SHP77 (cell line): ENCODE results near the gene ERG.

Experiments used
- DNase-seq, 2 experiments: peaks; one replicate each; lab custom pipeline; 2025; lab: John Stamatoyannopoulos, UW

Gene ERG

DNA sequence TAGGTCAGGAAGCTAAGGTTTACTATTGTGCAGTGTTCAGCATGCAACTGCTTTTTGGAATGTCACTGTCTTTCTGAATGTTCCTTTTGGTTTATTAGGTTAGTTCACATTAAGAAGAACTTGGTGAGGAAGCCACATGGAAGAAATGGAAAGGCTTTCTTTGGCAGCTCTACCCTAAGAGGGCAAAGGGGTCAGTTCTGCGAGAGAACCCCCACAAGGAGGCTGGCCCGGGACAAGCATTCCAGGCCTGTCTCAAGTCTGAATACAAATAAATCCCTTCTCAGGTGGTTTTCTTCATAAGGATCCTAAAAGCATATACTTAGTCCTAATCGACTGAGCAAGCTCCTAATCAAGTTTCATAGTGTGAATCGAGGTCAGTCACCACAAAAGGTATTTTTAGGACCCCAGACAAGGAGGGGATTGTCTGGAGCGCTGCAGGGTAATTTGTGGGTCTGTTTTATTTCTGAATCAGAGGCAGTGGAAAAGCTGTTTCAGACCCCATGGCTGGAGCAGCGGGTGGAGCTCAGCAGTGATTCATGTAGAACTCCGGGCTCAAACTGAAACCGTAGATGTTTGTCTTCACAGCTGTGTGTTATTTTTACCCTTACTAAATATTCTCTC, 63.3 kb downstream of the ERG start:
- no peak for DNase-seq

DNA sequence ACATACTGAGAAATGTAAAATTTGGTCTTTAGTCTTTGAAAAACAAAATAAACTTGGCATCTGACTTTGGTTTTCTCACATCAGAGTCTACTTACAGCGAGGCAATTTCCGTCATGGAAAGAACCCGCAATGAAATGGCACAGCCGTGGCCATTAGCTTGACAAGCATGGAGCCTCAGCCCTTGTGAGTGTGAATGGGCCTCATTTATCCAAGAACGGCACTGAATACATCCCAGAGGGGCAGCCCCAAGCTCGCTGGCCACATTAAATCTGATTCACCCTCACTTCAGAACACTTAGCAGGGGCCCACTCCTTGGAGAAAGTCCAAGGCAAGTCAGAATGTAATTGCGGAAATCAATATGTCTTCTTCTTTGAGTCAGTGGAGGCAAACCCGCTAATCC, 64.8 kb downstream of the ERG start:
- DNase-seq, result no peak

DNA sequence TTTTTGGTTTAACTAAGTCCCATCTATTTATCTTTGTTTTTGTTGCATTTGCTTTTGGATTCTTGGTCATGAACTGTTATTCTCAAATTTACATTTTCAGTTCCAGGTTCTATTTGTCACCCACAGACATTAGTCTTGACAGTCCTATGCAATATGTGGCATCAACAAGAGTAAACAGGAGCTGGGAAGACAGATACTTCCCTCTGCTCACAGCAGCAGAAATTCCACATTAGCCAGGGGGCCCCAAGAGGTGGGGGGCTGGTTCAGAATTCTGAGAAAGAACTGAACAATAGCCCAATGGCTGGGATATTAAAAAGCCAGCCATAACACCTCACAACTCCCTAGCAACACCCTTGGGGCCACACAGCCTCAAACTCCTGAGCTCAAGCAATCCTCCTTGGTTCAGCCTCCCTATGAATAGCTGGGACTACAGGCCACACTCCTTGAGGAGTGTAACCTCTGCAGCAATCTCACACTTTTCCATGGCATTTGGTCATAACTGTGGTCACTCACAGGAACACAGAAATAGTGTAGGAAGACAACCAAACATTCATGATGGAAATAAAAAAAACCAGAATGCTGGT, 67.8 kb downstream of the ERG start:
- no peak for DNase-seq

DNA sequence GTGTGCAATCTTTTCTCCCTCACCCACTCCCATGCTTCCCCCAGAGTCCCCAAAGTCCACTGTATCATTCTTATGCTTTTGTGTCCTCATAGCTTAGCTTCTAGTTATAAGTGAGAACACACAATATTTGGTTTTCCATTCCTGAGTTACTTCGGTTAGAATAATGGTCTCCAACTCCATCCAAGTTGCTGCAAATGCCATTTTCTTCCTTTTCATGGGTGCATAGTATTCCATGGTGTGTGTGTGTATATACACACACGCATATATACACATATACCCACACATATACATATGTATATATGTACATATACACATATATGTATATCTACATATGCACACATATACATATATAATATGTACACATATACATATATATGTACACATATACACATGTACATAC, 69.3 kb downstream of the ERG start:
- DNase-seq, result no peak

DNA sequence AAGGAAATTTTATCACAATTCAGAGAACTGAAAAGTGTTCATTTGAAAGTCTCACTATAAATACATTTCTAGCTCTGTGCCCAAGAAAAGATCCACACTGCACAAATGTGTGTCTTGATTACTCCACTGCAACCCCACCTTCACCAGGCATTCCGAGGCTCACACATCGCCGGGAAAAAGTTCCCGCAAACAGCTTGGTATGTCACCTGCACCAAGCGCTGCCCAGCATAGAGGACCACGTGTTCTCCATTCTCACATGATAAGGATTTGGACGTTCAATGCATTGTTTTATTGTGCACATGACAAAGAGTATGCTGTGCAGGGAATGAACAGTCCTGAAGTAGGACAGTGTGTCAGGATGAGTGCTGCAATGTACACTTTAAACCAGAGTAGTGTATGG, 70.1 kb downstream of the ERG start:
- DNase-seq, result no peak

DNA sequence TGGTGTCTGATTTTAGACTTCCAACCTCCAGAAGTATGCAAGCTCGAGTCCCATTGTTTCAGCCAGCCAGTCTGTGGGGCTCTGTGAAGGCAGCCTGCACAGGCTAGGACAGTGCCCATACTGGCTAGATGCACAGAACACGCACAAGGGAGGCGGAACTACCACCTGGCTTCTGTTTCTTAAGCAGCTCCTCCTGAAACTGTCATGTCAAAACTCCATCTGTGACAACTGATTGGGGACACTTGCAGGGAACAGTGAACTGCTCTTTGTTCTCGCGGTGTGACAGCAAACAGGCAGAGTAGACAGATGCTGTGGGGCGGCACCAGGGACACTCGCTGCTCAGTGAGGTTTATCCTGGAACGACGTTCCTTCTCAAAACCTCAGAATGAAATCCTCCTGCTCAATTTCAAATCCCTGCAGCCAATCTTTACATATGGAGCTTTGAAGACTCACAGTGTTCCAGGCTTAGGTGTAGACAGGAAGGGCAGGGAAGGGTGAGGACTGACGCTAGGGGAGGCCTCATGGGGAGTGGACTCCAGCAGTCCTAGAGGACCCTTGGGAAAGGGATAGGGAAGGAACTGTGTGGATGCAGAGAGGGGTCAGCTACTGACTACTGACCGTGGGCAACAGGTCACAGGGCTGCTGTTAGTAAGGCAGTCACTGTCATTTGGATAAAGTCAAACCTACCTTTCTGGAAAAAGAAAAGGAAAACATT, 73.8 kb downstream of the ERG start:
- DNase-seq, result no peak

DNA sequence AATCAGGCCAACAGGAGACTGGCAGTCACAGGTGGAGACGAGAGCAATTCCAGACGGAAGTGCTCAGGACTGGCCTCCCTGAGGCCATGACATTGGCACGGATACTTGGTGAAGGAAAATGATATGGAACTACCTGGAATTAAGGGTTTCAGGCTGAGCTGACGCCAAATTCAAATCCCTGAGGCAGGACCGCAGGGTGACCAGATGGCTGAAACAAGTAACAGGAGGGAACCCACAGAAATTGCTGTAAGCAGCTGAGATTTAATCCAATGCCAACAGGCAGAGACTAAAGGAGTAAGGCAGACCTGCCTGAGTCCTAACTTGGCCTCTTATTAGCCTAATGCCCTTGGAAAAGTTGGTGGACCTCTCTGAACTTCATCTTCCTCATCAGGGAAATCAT, 76.2 kb downstream of the ERG start:
- DNase-seq, result no peak

DNA sequence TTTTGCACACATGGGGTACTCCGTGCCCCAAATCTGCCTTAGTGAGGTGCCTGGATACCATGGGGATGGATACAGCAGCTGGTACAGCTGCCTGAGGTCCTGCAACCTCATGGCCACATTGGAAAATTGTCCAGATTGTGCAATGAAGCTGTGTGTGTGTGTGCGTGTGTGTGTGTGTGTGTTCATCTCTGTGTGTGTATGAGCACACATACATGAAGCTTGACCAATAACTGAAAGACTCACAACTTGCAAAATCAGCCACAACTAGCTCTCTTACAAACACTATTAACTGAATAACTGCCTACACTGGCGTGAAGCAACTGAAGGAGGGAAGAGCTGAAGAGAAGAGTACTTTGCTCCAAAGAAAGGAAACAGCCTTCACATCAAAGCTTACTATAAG, 78.1 kb downstream of the ERG start:
- DNase-seq, result no peak

DNA sequence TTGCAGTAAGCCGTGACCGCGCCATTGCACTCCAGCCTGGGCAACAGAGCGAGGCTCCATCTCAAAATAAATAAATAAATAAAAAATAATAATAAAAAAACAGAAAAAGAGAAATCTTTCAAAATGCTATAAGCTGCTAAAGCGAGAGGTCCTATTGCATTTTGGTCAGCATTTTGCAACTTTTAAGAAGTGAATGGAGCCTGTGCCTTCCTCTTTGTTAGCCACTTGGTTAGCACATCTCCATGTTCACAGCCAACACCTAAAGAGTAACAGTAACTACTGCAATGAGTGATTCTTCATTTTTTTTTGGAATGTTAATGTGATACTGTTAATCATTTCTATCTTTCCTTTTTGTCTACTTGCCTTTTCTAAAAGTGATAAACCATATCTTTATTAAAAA, 80.6 kb downstream of the ERG start:
- no peak for DNase-seq

DNA sequence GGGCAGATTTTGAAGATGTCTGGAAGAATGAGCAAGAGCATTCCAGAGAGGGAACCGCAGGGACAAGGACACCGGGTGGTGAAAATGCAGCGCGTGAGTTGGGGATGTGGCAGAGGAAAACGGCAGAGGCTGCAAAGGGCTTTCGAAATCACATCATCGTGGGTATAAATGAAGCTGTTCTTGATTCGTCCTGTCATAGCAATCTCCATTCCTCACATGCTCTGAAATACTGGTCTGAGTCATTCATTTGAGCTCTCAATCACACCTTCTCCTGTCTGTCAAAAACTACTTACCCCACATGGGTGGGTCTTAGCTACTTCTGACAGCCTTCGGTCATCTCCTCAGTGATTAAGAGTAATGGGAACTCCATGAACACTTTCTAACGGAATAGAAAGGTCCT, 81.5 kb downstream of the ERG start:
- no peak for DNase-seq

DNA sequence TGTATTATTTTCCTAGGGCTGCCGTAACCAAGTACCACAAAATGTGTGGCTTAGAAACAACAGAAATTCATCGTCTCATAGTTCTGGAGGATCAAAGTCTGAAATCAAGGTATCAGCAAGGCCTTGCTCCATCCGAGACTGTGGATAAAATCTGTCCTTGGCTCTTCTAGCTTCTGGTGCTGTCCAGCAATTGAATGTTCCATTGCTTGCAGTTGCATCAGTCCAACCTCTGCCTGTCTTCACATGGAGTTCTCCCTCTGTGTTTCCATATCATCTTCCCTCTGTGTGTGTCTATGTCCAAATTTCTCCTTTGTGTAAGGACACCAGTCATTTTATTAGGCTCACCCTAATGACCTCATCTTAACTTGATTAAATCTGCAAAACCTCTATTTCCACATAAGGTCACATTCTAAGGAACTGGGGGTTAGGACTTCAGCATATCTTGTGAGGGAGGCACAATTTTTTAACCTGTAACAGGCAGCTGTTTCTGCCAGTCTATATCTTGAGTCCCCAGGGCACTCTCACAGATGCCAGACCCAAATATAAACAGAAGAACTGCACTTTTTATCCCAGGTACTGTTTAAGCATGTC, 84.2 kb downstream of the ERG start:
- no peak for DNase-seq

DNA sequence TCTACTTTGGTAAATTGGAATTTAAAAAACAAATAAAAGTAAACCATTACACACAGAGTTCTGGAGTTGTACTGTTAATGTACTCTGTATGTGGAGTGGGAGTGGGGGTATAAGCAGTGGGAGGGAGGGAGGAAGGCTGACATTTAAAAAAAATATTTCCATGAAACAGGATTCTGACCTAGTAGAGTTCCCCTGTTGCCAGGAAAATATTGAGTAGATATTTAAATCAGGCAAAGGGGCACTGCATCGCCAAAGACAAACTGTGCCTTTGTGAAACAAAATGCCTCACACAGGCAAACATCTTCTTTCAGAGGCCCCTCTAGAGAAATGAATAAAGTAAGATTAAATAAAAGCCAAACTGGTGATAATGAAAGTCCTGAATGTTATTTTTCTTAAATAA, 87.8 kb downstream of the ERG start:
- no peak for DNase-seq

DNA sequence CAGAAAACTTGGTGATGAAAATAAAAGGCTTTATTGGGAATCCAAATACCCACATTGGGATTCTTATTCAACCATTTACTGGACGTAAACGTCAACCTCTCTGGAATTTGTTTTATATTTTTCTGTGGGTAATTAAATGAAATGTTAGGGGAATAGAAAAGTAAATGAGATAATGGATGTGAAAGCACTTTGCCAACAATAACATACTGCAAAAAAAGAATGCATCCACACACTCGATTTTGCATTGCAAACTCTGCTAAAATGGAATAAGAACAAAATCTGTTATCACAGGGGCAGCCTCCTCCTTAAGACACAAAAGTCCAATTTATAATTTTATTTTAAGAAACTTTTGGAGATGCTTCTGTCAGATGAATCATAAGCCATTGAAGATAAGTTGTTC, 88.4 kb downstream of the ERG start:
- DNase-seq, result no peak

DNA sequence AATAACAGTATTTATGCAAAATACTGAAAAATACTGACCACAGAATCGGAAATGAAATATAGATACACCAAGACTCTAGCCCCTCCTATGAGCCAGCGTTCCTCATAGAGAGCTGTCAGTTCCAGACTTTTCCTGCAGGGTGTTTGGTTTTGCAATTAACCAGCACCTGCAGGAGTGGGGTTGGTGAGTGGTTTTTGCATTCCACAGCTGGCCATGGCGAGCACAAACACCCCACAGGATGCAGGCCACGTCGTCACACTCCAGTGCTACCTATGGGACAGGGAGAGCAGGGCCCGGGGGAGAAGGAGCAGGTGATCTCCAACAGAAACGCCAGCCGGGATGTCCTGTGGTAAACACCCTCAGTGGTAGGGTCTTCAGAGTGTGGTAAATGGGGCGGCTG, 94.1 kb downstream of the ERG start:
- DNase-seq, result no peak

DNA sequence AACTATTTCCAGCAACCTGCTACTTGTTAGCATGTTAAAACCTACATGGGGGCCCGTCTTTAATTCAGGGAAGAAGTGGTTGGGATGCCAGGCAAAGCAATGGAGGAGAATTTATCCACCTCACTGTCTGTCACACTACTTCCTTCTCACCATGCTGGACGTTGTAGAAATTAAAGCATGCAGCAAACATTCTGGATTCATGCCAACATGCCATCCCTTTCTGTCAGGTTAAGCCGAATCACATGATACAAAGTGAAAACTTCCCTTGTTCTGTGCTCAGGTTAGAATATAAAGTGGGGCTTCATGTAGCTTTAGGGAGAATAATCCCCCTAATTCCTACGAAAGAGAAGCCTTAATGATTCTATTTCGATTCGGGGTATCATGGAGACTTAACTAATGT, 95.5 kb downstream of the ERG start:
- no peak for DNase-seq

DNA sequence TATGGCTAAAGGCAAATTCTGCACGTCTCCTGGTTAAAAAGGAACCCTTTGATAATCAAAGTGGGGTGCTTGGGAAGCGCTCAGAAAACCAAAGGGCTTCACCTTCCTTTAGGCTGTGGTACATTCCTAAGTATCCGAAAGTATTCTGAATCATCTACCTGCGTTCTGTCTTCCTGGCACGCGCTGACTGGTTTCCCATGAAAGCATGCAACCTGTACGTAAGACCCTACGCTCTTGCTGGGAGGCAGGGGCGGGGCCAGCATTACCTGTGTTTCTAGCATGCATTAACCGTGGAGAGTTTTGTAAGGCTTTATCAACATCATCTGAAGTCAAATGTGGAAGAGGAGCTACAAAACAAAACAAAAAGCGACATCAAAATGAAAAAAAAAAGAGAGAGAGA, 96.0 kb downstream of the ERG start:
- DNase-seq, result no peak

DNA sequence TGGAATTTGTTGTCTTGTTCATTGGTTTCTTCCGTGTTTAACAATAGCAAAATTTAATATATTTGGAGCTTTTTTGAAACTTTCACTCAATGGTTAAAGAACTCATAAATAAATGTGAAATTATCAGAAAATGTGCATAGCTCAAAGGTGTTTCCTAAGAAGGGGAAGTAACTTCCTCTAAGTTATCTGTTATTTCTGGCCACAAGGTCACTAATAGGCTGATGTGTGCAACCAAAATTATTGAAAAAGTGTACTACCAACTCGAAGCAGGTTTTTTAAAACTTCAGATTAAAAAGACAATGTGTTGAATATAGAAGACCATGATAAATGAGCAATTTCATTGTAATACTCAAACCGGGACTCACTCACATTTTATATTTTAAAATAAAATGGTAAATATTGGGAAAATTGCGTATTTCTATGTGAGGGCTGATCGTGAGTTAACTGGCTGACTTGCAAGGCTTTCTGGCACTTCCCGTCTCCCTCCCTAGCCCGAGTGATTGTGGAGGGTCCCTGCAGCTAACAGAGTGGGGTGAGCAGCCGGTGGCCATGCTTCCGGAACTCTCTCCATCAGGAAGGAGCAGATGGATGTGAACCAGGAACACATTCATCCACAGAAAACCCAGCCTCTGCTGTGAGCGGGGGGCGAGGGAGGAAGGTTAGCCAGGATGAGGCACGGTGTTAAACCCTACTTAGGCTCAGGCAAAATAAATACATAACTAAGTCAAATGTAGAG, 96.9 kb downstream of the ERG start:
- DNase-seq, result no peak

DNA sequence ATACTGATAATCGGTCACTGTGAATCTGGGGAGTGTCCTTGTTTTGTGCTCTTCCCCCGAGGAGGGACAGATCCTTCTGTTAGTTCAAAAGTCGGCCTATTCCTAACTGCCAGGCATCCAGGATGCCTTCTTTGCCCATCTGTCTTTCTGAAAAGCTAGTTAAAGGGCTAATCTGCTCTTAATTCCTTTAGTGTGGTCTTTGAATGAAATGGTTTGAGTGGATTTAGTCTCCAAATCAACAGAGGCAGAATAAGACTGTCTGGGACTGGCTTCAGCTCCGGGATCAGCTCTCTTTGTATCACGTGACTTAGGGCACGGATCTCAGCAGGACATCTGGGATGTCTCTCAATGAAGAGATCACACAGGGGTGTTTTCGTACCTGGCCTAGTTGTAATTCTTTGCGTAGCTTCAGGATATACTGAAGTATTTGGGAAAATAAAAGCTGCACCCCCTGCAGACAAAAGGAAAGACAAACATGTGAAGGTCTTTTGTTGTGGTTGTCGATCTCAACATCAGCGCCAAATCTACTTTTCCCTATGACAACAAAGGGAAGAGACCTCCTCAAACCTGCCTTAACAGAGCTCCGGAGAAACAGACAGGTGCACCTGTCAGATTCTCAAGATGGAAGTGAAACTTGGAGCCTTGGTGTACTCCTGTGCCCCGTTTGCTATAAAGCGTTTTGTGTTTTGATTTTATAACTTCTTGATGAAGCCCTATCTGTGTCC, 97.9 kb downstream of the ERG start:
- DNase-seq, result no peak

DNA sequence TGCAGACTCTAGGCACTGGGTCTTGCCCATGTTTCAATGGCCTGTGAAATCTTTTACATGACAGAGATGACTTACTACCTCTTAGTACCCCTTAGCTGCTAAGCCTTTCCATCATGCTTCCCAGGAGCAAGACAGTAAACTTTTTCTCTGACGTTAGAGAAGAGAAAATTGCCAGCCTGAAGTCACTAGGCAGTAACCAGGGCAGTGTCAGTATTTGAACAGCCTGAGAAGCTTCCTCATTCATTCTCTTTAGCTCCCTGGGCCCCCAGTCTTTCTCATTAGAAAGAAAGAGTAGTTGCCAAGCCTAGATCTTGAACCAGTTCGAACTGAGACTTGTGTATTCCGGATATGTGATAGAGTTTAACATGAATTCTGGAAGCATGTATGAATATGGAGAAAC, 99.2 kb downstream of the ERG start:
- no peak for DNase-seq

DNA sequence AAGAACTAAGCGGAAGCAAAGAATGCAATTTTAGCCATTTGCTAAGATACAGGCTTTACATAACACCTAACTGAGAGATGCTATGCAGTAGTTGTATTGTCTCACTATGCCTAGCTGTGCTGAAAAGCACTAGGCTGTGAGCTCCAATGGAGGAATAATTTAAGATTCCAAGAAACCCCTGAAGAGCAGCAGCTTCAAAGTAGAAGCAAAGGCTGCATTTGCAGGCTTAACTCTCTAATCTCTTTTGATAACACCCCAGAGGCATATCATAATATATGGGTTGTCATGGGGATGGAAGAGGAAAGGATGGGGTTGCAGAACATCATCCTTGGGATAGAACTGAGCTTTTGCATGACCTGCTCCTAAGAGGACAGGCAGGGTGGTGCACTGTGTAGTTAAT, 102.0 kb downstream of the ERG start:
- DNase-seq, result no peak

DNA sequence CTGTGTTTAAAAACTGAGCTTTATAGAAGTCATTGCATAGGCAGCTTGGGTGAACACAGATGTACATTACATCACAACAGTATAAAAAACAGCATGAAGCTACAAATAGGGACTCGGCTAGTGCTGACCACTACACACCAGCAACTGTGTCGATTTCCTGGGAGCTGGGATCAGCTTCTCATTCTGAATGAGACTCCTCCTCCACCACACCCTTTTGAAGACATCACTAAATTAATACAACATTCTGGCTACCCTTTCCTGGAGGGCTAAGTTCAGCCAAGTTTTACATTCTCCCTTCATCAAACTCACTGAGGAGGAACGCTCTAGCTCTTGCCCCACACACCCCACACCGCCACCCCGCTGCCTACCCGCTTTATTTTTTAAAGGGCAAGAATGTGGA, 102.7 kb downstream of the ERG start:
- no peak for DNase-seq

DNA sequence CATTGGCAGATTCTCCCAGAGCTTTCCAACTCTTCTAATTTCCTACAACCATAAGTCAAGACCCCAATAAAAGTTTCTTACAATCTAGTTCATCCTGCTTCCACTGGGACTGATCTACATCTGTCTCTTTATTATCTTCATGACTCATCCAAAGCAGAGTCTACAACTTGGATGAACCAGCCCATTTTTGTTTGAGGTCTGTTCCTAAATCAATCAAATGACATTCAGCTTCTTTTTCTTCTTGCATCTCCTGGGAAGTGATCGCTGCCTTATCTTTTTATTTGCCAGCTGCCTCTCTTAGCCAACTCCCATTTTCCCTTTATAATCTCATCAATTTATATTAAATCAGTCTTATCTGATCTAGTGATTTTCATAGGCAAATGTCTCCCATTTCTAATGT, 105.6 kb downstream of the ERG start:
- DNase-seq, result no peak
